Mesendoderm (in vitro differentiated cells): Measurements from ENCODE around the gene CTLA4.
"Not testable (repeated sequence)": the region's sequence is repeated elsewhere in the genome, so short reads cannot be mapped to it uniquely, and the experiment has no call there.

Source experiments
- DNase-seq: peaks from one replicate; pipeline ENCODE4 v3.0.0; 2013
- H2AK5ac ChIP-seq: 2 replicates; pipeline ENCODE4 v1.6.1; 2013; ENCODE audit warnings: low read length, inconsistent platforms
- H2BK120ac ChIP-seq: 2 replicates; pipeline ENCODE4 v1.6.1; 2013; ENCODE audit warnings: low read depth, mild to moderate bottlenecking, low read length, moderate library complexity, mixed read lengths
- H2BK15ac ChIP-seq: replicated peaks from 2 replicates; pipeline ENCODE4 v1.6.1; 2013; ENCODE audit warnings: low read depth, mild to moderate bottlenecking, moderate library complexity
- H2BK5ac ChIP-seq: 2 replicates; pipeline ENCODE4 v1.6.1; 2013; ENCODE audit warnings: low read length, inconsistent platforms
- H3K18ac ChIP-seq: 2 replicates; pipeline ENCODE4 v1.6.1; 2013; ENCODE audit warnings: mild to moderate bottlenecking, low read length, mixed read lengths
- H3K23ac ChIP-seq: one replicate; pipeline ENCODE4 v1.6.1; 2013; ENCODE audit warnings: low read length
- H3K27ac ChIP-seq: 2 replicates; pipeline ENCODE4 v1.5.1; 2013; ENCODE audit warnings: low read depth, mild to moderate bottlenecking, inconsistent platforms, low read length, moderate library complexity
- H3K27me3 ChIP-seq: 2 replicates; pipeline ENCODE4 v1.6.1; 2013; ENCODE audit warnings: low read length, control low read depth, mild to moderate bottlenecking, inconsistent platforms; ENCODE audit not compliant: insufficient read depth, poor library complexity
- H3K36me3 ChIP-seq: 2 replicates; pipeline ENCODE4 v1.6.1; 2013; ENCODE audit warnings: low read length, inconsistent platforms; ENCODE audit not compliant: control insufficient read depth, insufficient read depth
- H3K4ac ChIP-seq: one replicate; pipeline ENCODE4 v1.6.1; 2013; ENCODE audit warnings: low read depth, mild to moderate bottlenecking, low read length, moderate library complexity
- H3K4me1 ChIP-seq: 2 replicates; pipeline ENCODE4 v1.6.1; 2013; ENCODE audit warnings: low read depth, low read length, inconsistent platforms; ENCODE audit not compliant: control insufficient read depth
- H3K4me2 ChIP-seq: 2 replicates; pipeline ENCODE4 v1.6.1; 2013; ENCODE audit warnings: low read length
- H3K4me3 ChIP-seq: 2 replicates; pipeline ENCODE4 v1.5.1; 2013; ENCODE audit warnings: mild to moderate bottlenecking, low read length
- H3K56ac ChIP-seq: one replicate; pipeline ENCODE4 v1.6.1; 2013; ENCODE audit warnings: low read length
- H3K79me1 ChIP-seq: 2 replicates; pipeline ENCODE4 v1.6.1; 2013; ENCODE audit warnings: low read length, inconsistent platforms
- H3K79me2 ChIP-seq: 2 replicates; pipeline ENCODE4 v1.6.1; 2013; ENCODE audit warnings: mild to moderate bottlenecking, low read length; ENCODE audit not compliant: control insufficient read depth, insufficient read depth
- H3K9ac ChIP-seq: 2 replicates; pipeline ENCODE4 v1.6.1; 2013; ENCODE audit warnings: low read length, inconsistent platforms
- H4K5ac ChIP-seq: one replicate; pipeline ENCODE4 v1.6.1; 2013; ENCODE audit warnings: low read length
- H4K8ac ChIP-seq: one replicate; pipeline ENCODE4 v1.6.1; 2013; ENCODE audit warnings: low read depth, mild to moderate bottlenecking, control low read depth, low read length, moderate library complexity
- WGBS: extraction: QIAGEN DNeasy Blood & Tissue Kit; methylation state at CpG from one replicate; pipeline ENCODE4 v1.1.7; 2013; ENCODE audit warnings: low lambda C conversion rate, missing lambda C conversion rate; ENCODE audit not compliant: insufficient coverage; ENCODE audit errors: extremely low coverage; 5-methylcytosine and 5-hydroxymethylcytosine counted together

The CTLA4 gene

DNA sequence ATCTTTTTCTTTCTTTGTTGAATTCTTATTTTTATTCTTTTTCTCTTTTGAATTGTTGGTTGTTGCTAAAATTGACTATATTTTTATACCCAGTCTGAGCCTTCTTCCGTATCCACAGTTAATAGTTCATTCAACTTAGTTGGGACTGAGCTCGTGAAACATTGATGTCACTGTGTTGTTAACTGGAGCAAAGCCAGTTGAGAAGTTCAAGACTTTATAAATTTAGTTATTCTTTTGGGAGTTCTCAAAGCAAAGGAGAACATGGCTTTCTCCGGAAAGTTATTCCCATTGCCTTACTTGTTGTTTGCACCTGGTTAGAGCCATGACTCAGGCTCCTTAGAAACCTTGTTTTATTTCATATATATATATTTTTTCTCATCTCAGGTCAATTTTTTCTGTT, 8.8 kb downstream of the CTLA4 start:
- no peak overlapping the region for H3K27ac ChIP-seq
- no peak overlapping the region for H3K4me3 ChIP-seq
- no peak overlapping the region for H2AK5ac ChIP-seq
- no peak overlapping the region for H3K4me2 ChIP-seq
- H3K4ac ChIP-seq, result no peak overlapping the region
- no peaks in the 10 kb centered on the region for H3K36me3 ChIP-seq
- H3K27me3 ChIP-seq, result no peaks in the 10 kb centered on the region
- no peak overlapping the region for H4K8ac ChIP-seq
- H3K56ac ChIP-seq, result no peak overlapping the region
- DNase-seq, result no peak
- H3K4me1 ChIP-seq, result no peaks in the 10 kb centered on the region
- no CpG with 5 or more reads among the region's 3 CpGs for WGBS
- no peak overlapping the region for H3K9ac ChIP-seq
- H3K79me1 ChIP-seq, result no peaks in the 10 kb centered on the region
- H3K23ac ChIP-seq, result no peak overlapping the region
- H2BK15ac ChIP-seq, result no peak overlapping the region
- no peak overlapping the region for H2BK120ac ChIP-seq
- H3K18ac ChIP-seq, result no peak overlapping the region
- no peak overlapping the region for H4K5ac ChIP-seq
- H2BK5ac ChIP-seq, result no peak overlapping the region
- no peaks in the 10 kb centered on the region for H3K79me2 ChIP-seq

DNA sequence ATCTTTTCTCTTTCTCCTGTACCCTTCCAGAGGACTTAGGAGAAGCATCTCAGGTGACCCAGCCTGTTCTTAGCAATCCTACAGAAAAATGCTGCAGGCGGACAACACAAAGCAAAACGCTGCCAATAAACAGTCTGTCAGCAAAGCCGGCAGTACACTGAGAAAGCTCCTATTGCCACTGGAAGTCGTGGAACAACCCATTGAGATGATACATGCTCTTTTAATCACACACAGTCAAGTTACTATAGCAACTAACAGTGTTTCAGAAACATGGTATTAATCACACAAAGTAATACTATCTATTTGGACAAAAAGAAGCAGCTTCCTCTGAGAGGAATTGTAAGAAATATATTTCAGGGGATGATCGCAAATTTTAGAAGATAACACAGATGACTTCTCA, 10.5 kb downstream of the CTLA4 start:
- Histone ChIP-seq H2AK5ac (no peak overlapping the region), H3K23ac (no peak overlapping the region), H2BK120ac (no peak overlapping the region), H2BK15ac (no peak overlapping the region), H3K18ac (no peak overlapping the region), H3K4ac (no peak overlapping the region), H3K79me1 (no peaks in the 10 kb centered on the region), H4K8ac (no peak overlapping the region), H3K9ac (no peak overlapping the region), H3K79me2 (no peaks in the 10 kb centered on the region), H3K27me3 (no peaks in the 10 kb centered on the region), H3K27ac (no peak overlapping the region), H4K5ac (no peak overlapping the region), H3K4me1 (no peaks in the 10 kb centered on the region), H3K4me2 (no peak overlapping the region), H3K36me3 (no peaks in the 10 kb centered on the region), H2BK5ac (no peak overlapping the region), H3K56ac (no peak overlapping the region), H3K4me3 (no peak overlapping the region)
- no peak for DNase-seq
- no CpG with 5 or more reads among the region's 5 CpGs for WGBS

DNA sequence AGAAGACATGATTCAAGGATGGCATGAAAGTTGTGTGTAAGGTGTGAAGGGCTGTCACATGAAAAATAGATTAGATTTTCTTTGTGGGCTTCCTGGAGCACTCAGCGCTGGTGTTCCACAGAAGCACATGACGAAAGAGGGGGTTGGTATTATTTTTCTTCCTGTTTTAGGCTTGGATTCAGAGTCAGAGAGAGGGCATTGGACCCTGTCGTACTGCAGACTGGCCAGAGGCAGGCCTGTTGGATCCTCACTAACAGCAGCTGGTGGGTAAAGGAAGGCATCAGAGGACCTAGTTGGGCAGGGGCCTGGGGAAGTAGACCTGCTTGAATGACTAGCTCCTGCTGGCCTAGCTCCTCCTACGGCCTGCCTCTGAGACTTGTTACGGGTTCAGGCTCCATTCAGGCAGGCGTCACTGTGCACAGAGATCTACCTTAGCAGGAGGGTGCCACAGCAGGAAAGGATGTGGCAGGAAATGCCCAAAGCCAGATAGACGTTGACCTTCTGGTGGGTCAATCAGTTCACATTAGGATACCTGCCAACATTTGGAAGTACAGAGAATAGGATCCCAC, 13.1 kb downstream of the CTLA4 start:
- WGBS, result no CpG with 5 or more reads among the region's 7 CpGs
- no peak overlapping the region for H3K23ac ChIP-seq
- H2BK15ac ChIP-seq, result no peak overlapping the region
- no peaks in the 10 kb centered on the region for H3K36me3 ChIP-seq
- no peak overlapping the region for H2BK120ac ChIP-seq
- H2BK5ac ChIP-seq, result no peak overlapping the region
- H4K5ac ChIP-seq, result no peak overlapping the region
- no peak overlapping the region for H3K18ac ChIP-seq
- H3K9ac ChIP-seq, result no peak overlapping the region
- no peaks in the 10 kb centered on the region for H3K27me3 ChIP-seq
- H3K56ac ChIP-seq, result no peak overlapping the region
- no peak overlapping the region for H3K4me3 ChIP-seq
- DNase-seq, result no peak
- H3K27ac ChIP-seq, result no peak overlapping the region
- H3K4me1 ChIP-seq, result no peaks in the 10 kb centered on the region
- no peak overlapping the region for H2AK5ac ChIP-seq
- no peak overlapping the region for H3K4me2 ChIP-seq
- H4K8ac ChIP-seq, result no peak overlapping the region
- no peak overlapping the region for H3K4ac ChIP-seq
- no peaks in the 10 kb centered on the region for H3K79me2 ChIP-seq
- no peaks in the 10 kb centered on the region for H3K79me1 ChIP-seq

DNA sequence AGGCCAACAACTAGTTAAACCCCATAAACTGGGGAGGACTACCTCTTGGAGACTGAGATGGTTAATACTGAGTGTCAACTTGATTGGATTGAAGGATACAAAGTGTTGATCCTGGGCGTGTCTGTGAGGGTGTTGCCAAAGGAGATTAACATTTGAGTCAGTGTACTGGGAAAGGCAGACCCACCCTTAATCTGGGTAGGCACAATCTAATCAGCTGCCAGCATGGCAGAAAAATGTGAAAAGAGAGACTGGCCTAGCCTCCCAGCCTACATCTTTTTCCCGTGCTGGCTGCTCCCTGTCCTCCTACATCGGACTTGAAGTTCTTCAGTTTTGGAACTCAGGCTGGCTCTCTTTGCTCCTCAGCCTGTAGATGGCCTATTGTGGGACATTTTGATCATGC, 13.6 kb downstream of the CTLA4 start:
- not testable (repeated sequence) for H3K79me1 ChIP-seq, H2BK15ac ChIP-seq, H3K27me3 ChIP-seq, H3K18ac ChIP-seq, DNase-seq, H3K56ac ChIP-seq, H2AK5ac ChIP-seq, H3K4ac ChIP-seq, H3K9ac ChIP-seq, H3K79me2 ChIP-seq, H4K5ac ChIP-seq, H2BK120ac ChIP-seq, H4K8ac ChIP-seq, H3K27ac ChIP-seq, H3K23ac ChIP-seq, H3K4me2 ChIP-seq, H2BK5ac ChIP-seq, H3K4me1 ChIP-seq, H3K36me3 ChIP-seq, H3K4me3 ChIP-seq
- no CpG with 5 or more reads among the region's 3 CpGs for WGBS

DNA sequence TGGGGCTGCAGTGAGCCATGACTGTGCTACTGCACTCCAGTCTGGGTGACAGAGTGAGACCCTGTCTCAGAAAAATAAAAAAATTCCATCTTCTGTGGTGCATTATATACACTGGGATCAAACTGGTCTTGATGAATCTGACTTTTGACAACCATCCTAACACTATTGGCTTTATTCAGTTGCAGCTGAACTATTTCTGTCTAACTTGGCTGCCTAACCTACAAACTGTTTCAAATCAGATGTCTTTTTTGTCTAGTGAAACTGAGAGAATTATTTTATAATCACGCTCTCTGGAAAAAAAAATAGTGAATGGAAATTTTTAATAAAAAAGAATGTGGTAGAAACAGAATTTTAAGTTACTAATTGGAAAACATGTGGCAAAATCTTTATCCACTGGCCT, 15.0 kb downstream of the CTLA4 start:
- Histone ChIP-seq H2BK120ac (no peak overlapping the region), H3K36me3 (no peaks in the 10 kb centered on the region), H2BK5ac (no peak overlapping the region), H3K56ac (no peak overlapping the region), H3K4me2 (no peak overlapping the region), H3K79me2 (no peaks in the 10 kb centered on the region), H3K79me1 (no peaks in the 10 kb centered on the region), H2BK15ac (no peak overlapping the region), H3K9ac (no peak overlapping the region), H3K27ac (no peak overlapping the region), H3K27me3 (no peaks in the 10 kb centered on the region), H4K8ac (no peak overlapping the region), H3K4me3 (no peak overlapping the region), H2AK5ac (no peak overlapping the region), H3K4me1 (no peaks in the 10 kb centered on the region), H3K18ac (no peak overlapping the region), H3K23ac (no peak overlapping the region), H4K5ac (no peak overlapping the region), H3K4ac (no peak overlapping the region)
- no peak for DNase-seq
- no CpG with 5 or more reads among the region's 1 CpG for WGBS

DNA sequence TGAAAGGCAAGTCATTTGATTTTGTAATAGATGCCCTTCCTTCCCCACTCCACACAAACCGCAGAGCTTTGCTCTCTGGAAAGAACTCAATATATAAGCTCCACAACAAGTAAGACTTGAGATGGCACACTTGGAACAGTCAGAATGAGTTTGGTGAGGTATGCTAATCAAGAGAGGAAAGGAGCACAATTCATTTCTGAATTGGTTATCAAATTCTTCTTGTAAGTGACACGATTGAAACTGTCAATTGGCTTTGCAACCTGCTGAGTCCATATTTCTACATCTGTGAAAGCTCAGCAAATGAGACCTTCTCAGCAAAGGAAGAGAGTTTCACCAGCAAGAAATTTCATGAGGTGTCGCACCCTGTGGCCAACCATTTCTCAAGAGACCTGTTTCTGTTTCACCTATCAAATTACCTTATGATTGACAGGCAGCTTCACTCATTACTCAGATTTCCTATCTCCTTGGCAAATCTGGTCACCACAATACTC, 19.1 kb downstream of the CTLA4 start:
- no peaks in the 10 kb centered on the region for H3K27me3 ChIP-seq
- no peak overlapping the region for H2BK120ac ChIP-seq
- H3K4me1 ChIP-seq, result no peaks in the 10 kb centered on the region
- H3K79me2 ChIP-seq, result no peaks in the 10 kb centered on the region
- H3K79me1 ChIP-seq, result no peaks in the 10 kb centered on the region
- no peak overlapping the region for H3K4me2 ChIP-seq
- H3K4me3 ChIP-seq, result no peak overlapping the region
- H4K8ac ChIP-seq, result no peak overlapping the region
- H2AK5ac ChIP-seq, result no peak overlapping the region
- no peak overlapping the region for H3K4ac ChIP-seq
- H4K5ac ChIP-seq, result no peak overlapping the region
- H3K18ac ChIP-seq, result no peak overlapping the region
- no peak for DNase-seq
- H3K23ac ChIP-seq, result no peak overlapping the region
- H3K56ac ChIP-seq, result no peak overlapping the region
- no peaks in the 10 kb centered on the region for H3K36me3 ChIP-seq
- no CpG with 5 or more reads among the region's 3 CpGs for WGBS
- H3K9ac ChIP-seq, result no peak overlapping the region
- H2BK5ac ChIP-seq, result no peak overlapping the region
- H2BK15ac ChIP-seq, result no peak overlapping the region
- no peak overlapping the region for H3K27ac ChIP-seq
